ENCODE data around the gene FAM169A. TPM values are rescaled to one million over a fixed set of nuclear protein-coding genes. Genes with fewer than 3 reads are reported as not detected.

The FAM169A gene
- total RNA-seq, 2 donors from 2014 or later, result 49.8 to 50.5 TPM

- no peaks in the 10 kb centered on the region for H3K9me3 Mint-ChIP-seq
- no peaks in the 10 kb centered on the region for H3K27me3 Mint-ChIP-seq (ENCODE audit: insufficient read depth)
- H3K4me1 Mint-ChIP-seq, result peaks cover 32% of the 10 kb centered on the region
- WGBS, 2 experiments (ENCODE audit: insufficient coverage in 1 of 2, insufficient read length in 1 of 2), result 90 to 100% methylated on average over 1 of the region's 1 CpG
- Histone ChIP-seq H3K4me3 (ENCODE audit: low read length) (no peak overlapping the region), H3K27ac (ENCODE audit: low read depth, low read length) (no peak overlapping the region), H3K9ac (ENCODE audit: extremely low read depth, low read length, poor library complexity, severe bottlenecking) (no peak overlapping the region), H3K36me3 (ENCODE audit: control insufficient read depth, insufficient read depth, low read length) (peaks cover 55% of the 10 kb centered on the region), H3K27me3 (ENCODE audit: control insufficient read depth, insufficient read depth, low read length, poor library complexity, severe bottlenecking) (no peaks in the 10 kb centered on the region), H3K9me3 (ENCODE audit: control insufficient read depth, low read length) (no peaks in the 10 kb centered on the region), H3K4me1 (ENCODE audit: control insufficient read depth, insufficient read depth, low read length) (peaks cover 12% of the 10 kb centered on the region)
- no peak for DNase-seq
- peaks cover 42% of the 10 kb centered on the region for H3K36me3 Mint-ChIP-seq (ENCODE audit: low read depth)
- H3K4me3 Mint-ChIP-seq, result no peak overlapping the region
- no peak overlapping the region for H3K27ac Mint-ChIP-seq
- no peak for TF ChIP-seq CTCF (conservative IDR thresholded peaks at IDR 0.05)
Measured at GRCh38 chr5:74837115-74837514, 29.1 kb downstream of the FAM169A start.

- peak overlapping the region; percentile 8 for H3K4me3 Mint-ChIP-seq
- H3K9me3 ChIP-seq (ENCODE audit: control insufficient read depth, low read length), result no peaks in the 10 kb centered on the region
- no peak for DNase-seq
- no peak for TF ChIP-seq CTCF (conservative IDR thresholded peaks at IDR 0.05)
- no peaks in the 10 kb centered on the region for H3K9me3 Mint-ChIP-seq
- H3K4me1 Mint-ChIP-seq, result peaks cover 37% of the 10 kb centered on the region
- H3K4me1 ChIP-seq (ENCODE audit: control insufficient read depth, insufficient read depth, low read length), result peaks cover 12% of the 10 kb centered on the region
- H3K9ac ChIP-seq (ENCODE audit: extremely low read depth, low read length, poor library complexity, severe bottlenecking), result no peak overlapping the region
- 90% methylated on average over 2 of the region's 3 CpGs; no CpG with 5 or more reads in 1 of the 2 experiments for WGBS, 2 experiments (ENCODE audit: insufficient coverage in 1 of 2, insufficient read length in 1 of 2)
- H3K27me3 Mint-ChIP-seq (ENCODE audit: insufficient read depth), result no peaks in the 10 kb centered on the region
- peak overlapping the region; percentile 56 for H3K27ac Mint-ChIP-seq
- H3K36me3 Mint-ChIP-seq (ENCODE audit: low read depth), result peaks cover 51% of the 10 kb centered on the region
- H3K27me3 ChIP-seq (ENCODE audit: control insufficient read depth, insufficient read depth, low read length, poor library complexity, severe bottlenecking), result no peaks in the 10 kb centered on the region
- H3K36me3 ChIP-seq (ENCODE audit: control insufficient read depth, insufficient read depth, low read length), result peaks cover 58% of the 10 kb centered on the region
- no peak overlapping the region for H3K27ac ChIP-seq (ENCODE audit: low read depth, low read length)
- H3K4me3 ChIP-seq (ENCODE audit: low read length), result peak overlapping the region; percentile 0
Measured at GRCh38 chr5:74833537-74834266, 32.5 kb downstream of the FAM169A start.

GRCh38 chr5:74829413-74829812 lies 36.8 kb downstream of the FAM169A start:
- H3K4me3 Mint-ChIP-seq, result no peak overlapping the region
- H3K27me3 ChIP-seq (ENCODE audit: control insufficient read depth, insufficient read depth, low read length, poor library complexity, severe bottlenecking), result no peaks in the 10 kb centered on the region
- H3K36me3 Mint-ChIP-seq (ENCODE audit: low read depth), result peaks cover 30% of the 10 kb centered on the region
- peaks cover 15% of the 10 kb centered on the region for H3K4me1 ChIP-seq (ENCODE audit: control insufficient read depth, insufficient read depth, low read length)
- no peaks in the 10 kb centered on the region for H3K9me3 Mint-ChIP-seq
- H3K9ac ChIP-seq (ENCODE audit: extremely low read depth, low read length, poor library complexity, severe bottlenecking), result no peak overlapping the region
- WGBS, 2 experiments (ENCODE audit: insufficient coverage in 1 of 2, insufficient read length in 1 of 2), result 82 to 93% methylated on average over 5 to 6 of the region's 7 CpGs
- peaks cover 44% of the 10 kb centered on the region for H3K4me1 Mint-ChIP-seq
- peaks cover 28% of the 10 kb centered on the region for H3K36me3 ChIP-seq (ENCODE audit: control insufficient read depth, insufficient read depth, low read length)
- H3K9me3 ChIP-seq (ENCODE audit: control insufficient read depth, low read length), result no peaks in the 10 kb centered on the region
- no peak overlapping the region for H3K27ac Mint-ChIP-seq
- H3K27me3 Mint-ChIP-seq (ENCODE audit: insufficient read depth), result no peaks in the 10 kb centered on the region
- no peak for DNase-seq
- H3K27ac ChIP-seq (ENCODE audit: low read depth, low read length), result no peak overlapping the region
- TF ChIP-seq CTCF (conservative IDR thresholded peaks at IDR 0.05), result no peak
- no peak overlapping the region for H3K4me3 ChIP-seq (ENCODE audit: low read length)

All from endodermal cell (in vitro differentiated cells).